Measurements from ENCODE around the gene AP4M1.

The AP4M1 gene

DNA sequence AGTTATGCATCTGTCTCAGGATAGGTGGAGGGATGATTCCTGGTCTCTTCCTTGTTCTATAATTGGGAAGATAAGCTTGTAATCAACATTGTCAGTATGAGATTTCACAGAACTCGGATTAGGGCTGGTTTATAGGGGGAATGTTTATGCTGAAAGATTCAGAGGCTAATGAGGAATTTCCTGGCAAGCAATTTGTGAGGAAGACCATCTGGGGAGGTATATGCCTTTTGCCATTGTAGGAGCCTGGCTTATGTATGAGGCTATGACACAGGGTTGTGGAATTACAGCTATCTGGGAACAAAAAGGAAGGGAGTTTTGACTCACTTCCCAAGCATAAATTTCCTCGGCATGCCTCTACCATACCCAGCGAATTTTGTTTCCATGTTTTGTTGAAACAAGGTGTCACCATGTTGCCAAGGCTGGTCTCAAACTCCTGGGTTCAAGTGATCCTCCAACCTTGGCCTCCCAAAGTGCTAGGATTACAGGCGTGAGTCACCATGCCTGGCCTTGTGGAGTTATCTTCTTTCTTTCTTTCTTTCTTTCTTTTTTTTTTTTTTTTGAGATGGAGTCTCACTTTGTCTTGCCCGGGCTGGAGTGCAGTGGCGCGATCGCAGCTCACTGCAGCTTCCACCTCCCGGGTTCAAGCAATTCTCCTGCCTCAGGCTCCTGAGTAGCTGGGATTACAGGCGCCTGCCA lies 14.2 kb upstream of the AP4M1 start:
- TF ChIP-seq, protein P1, sequence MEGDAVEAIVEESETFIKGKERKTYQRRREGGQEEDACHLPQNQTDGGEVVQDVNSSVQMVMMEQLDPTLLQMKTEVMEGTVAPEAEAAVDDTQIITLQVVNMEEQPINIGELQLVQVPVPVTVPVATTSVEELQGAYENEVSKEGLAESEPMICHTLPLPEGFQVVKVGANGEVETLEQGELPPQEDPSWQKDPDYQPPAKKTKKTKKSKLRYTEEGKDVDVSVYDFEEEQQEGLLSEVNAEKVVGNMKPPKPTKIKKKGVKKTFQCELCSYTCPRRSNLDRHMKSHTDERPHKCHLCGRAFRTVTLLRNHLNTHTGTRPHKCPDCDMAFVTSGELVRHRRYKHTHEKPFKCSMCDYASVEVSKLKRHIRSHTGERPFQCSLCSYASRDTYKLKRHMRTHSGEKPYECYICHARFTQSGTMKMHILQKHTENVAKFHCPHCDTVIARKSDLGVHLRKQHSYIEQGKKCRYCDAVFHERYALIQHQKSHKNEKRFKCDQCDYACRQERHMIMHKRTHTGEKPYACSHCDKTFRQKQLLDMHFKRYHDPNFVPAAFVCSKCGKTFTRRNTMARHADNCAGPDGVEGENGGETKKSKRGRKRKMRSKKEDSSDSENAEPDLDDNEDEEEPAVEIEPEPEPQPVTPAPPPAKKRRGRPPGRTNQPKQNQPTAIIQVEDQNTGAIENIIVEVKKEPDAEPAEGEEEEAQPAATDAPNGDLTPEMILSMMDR (conservative IDR thresholded peaks at IDR 0.05; ENCODE audit: low read length): no peak
- no peak overlapping the region for H3K4me3 ChIP-seq (ENCODE audit: low read length)
- peak; percentile 99 for DNase-seq (ENCODE audit: low read depth)

DNA sequence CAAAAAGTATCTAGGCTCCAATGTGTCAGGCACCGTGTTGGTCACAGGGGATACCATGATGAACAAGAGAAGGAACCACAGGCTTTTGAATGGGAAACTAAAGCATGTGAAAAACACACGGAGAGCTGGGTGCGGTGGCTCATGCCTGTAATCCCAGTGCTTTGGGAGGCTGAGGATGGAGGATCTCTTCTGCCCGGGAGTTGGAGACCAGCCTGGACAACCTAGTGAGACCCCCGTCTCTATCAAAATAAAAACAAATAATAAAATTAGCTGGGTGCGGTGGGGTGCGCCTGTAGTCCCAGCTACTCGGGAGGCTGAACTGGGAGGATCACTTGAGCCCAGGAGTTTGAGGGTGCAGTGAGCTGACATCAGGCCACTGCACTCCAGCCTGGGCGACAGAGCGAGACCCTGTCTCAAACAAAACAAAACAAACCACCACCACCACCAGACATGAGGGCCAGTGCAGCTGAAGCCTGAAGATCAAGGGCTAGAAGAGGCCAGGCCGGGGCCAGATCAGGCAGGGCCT lies 13.3 kb upstream of the AP4M1 start:
- TF ChIP-seq, protein P1 (conservative IDR thresholded peaks at IDR 0.05; ENCODE audit: low read length): no peak
- DNase-seq (ENCODE audit: low read depth): no peak
- H3K4me3 ChIP-seq (ENCODE audit: low read length): peak overlapping the region; percentile 93

DNA sequence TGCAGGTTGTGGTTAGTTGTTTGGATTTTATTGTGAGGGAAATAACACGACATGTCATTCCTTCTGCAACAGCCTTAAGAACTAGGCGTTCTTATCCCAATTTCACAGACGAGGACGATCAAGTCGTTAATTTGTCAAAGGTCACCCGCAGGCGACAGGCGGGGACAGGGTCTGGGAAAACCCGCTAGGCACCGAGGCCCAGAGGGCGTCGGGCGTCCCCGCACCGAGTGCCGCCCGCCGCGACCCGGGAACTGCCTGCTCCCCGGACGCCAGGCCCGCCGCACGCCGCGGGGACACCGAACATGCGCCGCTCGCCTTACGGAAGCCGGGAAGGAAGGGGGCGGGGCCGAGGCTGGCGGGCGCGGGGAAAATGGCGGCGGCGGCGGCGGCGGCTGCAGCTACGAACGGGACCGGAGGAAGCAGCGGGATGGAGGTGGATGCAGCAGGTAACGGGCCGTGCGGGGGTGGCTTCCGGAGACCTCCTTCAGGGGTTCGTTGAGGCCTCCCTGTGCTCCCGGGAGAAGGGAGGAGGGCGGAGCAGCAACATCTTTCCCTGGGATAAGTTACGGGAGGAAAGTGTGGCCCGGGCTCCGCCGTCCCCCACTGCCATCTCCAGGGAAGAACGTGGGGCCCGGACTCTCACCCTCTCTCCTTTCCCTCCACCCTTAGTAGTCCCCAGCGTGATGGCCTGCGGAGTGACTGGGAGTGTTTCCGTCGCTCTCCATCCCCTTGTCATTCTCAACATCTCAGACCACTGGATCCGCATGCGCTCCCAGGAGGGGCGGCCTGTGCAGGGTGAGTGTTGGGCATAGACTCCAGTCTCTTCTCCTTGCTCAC lies 12.6 kb upstream of the AP4M1 start, which contains the start of gene COPS6:
Gene COPS6 (plus strand): TSS at position 349 of the 837 bp plus-strand sequence. CDS start 22 bp downstream, at position 371.
- TF ChIP-seq, protein P1 (conservative IDR thresholded peaks at IDR 0.05; ENCODE audit: low read length): no peak
- H3K4me3 ChIP-seq (ENCODE audit: low read length): peak within 1 kb of the TSS; percentile 93
- peak; percentile 78 for DNase-seq (ENCODE audit: low read depth)

DNA sequence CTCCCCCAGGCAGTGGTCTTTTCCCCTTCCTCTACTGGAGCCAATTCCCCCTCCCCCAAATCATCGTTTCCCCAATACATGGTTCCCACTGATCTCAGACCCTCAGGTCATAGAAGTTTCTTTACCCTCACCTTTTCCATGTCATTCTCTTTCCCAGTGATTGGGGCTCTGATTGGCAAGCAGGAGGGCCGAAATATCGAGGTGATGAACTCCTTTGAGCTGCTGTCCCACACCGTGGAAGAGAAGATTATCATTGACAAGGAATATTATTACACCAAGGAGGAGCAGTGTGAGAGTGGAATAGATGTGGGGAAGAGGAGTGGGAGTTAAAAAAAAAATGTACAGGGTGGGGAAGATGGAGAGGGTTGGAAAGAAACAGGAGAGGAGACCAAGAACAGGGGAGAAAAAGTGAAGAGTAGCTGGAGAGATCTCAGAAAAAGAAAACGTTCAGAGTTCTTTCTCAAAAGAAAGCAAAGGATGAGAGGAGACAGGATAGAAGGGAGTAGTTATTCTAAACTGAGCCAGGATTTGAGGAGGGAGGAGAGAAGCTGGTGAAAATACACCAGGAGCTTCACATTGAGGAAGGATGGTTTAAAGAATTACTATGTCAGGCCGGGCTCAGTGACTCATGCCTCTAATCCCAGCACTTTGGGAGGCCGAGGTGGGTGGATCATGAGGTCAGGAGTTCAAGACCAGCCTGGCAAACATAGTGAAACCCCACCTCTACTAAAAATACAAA lies 11.8 kb upstream of the AP4M1 start:
- H3K4me3 ChIP-seq (ENCODE audit: low read length): peak overlapping the region; percentile 93
- DNase-seq (ENCODE audit: low read depth): peak; percentile 22
- TF ChIP-seq, protein P1 (conservative IDR thresholded peaks at IDR 0.05; ENCODE audit: low read length): no peak

DNA sequence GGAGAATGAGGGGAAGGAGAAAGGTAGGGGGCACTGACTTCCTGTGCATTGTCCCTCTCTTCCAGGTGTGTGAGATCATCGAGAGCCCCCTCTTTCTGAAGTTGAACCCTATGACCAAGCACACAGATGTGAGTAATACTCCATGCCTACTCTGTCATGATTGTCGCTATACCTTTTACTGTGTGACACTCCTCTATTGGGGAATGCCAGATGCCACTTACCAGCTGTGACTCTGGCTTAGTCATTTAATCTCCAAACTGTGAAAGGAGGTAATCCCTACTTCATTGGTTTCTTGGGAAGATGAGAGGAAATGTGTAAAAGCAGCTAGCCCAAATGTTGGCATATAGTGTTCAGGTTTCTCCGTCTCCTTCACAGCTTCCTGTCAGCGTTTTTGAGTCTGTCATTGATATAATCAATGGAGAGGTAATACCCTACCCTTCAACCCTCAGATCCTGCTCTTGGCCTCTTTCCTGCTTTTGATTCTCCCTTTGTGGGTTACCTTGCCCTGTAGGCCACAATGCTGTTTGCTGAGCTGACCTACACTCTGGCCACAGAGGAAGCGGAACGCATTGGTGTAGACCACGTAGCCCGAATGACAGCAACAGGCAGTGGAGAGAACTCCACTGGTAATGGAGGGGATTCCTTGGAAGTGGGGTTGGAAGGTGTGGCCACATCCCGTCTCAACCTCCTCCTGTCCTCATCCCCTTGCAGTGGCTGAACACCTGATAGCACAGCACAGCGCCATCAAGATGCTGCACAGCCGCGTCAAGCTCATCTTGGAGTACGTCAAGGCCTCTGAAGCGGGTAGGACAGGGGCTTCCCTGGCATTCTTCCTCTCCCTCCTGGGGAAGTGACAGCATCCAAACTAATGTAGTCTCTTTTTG lies 10.7 kb upstream of the AP4M1 start:
- TF ChIP-seq, protein P1 (conservative IDR thresholded peaks at IDR 0.05; ENCODE audit: low read length): no peak
- no peak for DNase-seq (ENCODE audit: low read depth)
- H3K4me3 ChIP-seq (ENCODE audit: low read length): no peak overlapping the region
